ENCODE data around the gene NYAP2.

The NYAP2 gene

GRCh38 chr2:225425284-225425683 is 25.8 kb downstream of the NYAP2 start:
- Histone ChIP-seq H3K27me3 (ENCODE audit: insufficient read depth, low read length, poor library complexity, severe bottlenecking) (no peaks in the 10 kb centered on the region), H3K9ac (ENCODE audit: low read depth, low read length, poor library complexity, severe bottlenecking) (no peak overlapping the region), H3F3A (ENCODE audit: low read depth) (no peaks in the 10 kb centered on the region), H3K9me3 (ENCODE audit: insufficient read depth, low read depth, low read length) (no peaks in the 10 kb centered on the region), H3K4me1 (ENCODE audit: insufficient read depth, low read length, poor library complexity, severe bottlenecking) (no peaks in the 10 kb centered on the region), H3K4me2 (ENCODE audit: low read depth, low read length, poor library complexity, severe bottlenecking) (no peak overlapping the region), H2AFZ (ENCODE audit: low read length) (no peak overlapping the region), H3K79me2 (ENCODE audit: insufficient read depth, low read length) (no peaks in the 10 kb centered on the region), H4K20me1 (ENCODE audit: insufficient read depth, low read length, poor library complexity, severe bottlenecking) (no peaks in the 10 kb centered on the region), H3K9me2 (replicated peaks; ENCODE audit: low read depth, low read length) (no peaks in the 10 kb centered on the region), H3K36me3 (ENCODE audit: insufficient read depth, low read length) (no peaks in the 10 kb centered on the region), H3K4me3 (ENCODE audit: low read length, poor library complexity, severe bottlenecking) (no peak overlapping the region)
- TF ChIP-seq EZH2phosphoT487 (IDR thresholded peaks at IDR 0.05; ENCODE audit: borderline replicate concordance) (no peak), CTCF (conservative IDR thresholded peaks at IDR 0.05; ENCODE audit: low read length) (no peak)

GRCh38 chr2:225428360-225428759 is 28.9 kb downstream of the NYAP2 start:
- TF ChIP-seq EZH2phosphoT487 (IDR thresholded peaks at IDR 0.05; ENCODE audit: borderline replicate concordance) = no peak
- no peak for TF ChIP-seq CTCF (conservative IDR thresholded peaks at IDR 0.05; ENCODE audit: low read length)
- Histone ChIP-seq H3K9me3 (ENCODE audit: insufficient read depth, low read depth, low read length) (no peaks in the 10 kb centered on the region), H3K36me3 (ENCODE audit: insufficient read depth, low read length) (no peaks in the 10 kb centered on the region), H3F3A (ENCODE audit: low read depth) (no peaks in the 10 kb centered on the region), H3K4me1 (ENCODE audit: insufficient read depth, low read length, poor library complexity, severe bottlenecking) (no peaks in the 10 kb centered on the region), H3K4me2 (ENCODE audit: low read depth, low read length, poor library complexity, severe bottlenecking) (no peak overlapping the region), H3K79me2 (ENCODE audit: insufficient read depth, low read length) (no peaks in the 10 kb centered on the region), H3K4me3 (ENCODE audit: low read length, poor library complexity, severe bottlenecking) (no peak overlapping the region), H2AFZ (ENCODE audit: low read length) (no peak overlapping the region), H3K9me2 (replicated peaks; ENCODE audit: low read depth, low read length) (no peaks in the 10 kb centered on the region), H3K27me3 (ENCODE audit: insufficient read depth, low read length, poor library complexity, severe bottlenecking) (no peaks in the 10 kb centered on the region), H3K9ac (ENCODE audit: low read depth, low read length, poor library complexity, severe bottlenecking) (no peak overlapping the region), H4K20me1 (ENCODE audit: insufficient read depth, low read length, poor library complexity, severe bottlenecking) (no peaks in the 10 kb centered on the region)

GRCh38 chr2:225429717-225430116 is 30.2 kb downstream of the NYAP2 start:
- H3K4me3 ChIP-seq (ENCODE audit: low read length, poor library complexity, severe bottlenecking) = no peak overlapping the region
- H3K4me1 ChIP-seq (ENCODE audit: insufficient read depth, low read length, poor library complexity, severe bottlenecking) = no peaks in the 10 kb centered on the region
- no peaks in the 10 kb centered on the region for H3K36me3 ChIP-seq (ENCODE audit: insufficient read depth, low read length)
- no peaks in the 10 kb centered on the region for H3K9me3 ChIP-seq (ENCODE audit: insufficient read depth, low read depth, low read length)
- no peaks in the 10 kb centered on the region for H3F3A ChIP-seq (ENCODE audit: low read depth)
- H3K9me2 ChIP-seq (replicated peaks; ENCODE audit: low read depth, low read length) = no peaks in the 10 kb centered on the region
- H3K27me3 ChIP-seq (ENCODE audit: insufficient read depth, low read length, poor library complexity, severe bottlenecking) = no peaks in the 10 kb centered on the region
- H3K79me2 ChIP-seq (ENCODE audit: insufficient read depth, low read length) = no peaks in the 10 kb centered on the region
- TF ChIP-seq EZH2phosphoT487 (IDR thresholded peaks at IDR 0.05; ENCODE audit: borderline replicate concordance) (no peak), CTCF (conservative IDR thresholded peaks at IDR 0.05; ENCODE audit: low read length) (no peak)
- no peaks in the 10 kb centered on the region for H4K20me1 ChIP-seq (ENCODE audit: insufficient read depth, low read length, poor library complexity, severe bottlenecking)
- no peak overlapping the region for H3K4me2 ChIP-seq (ENCODE audit: low read depth, low read length, poor library complexity, severe bottlenecking)
- H3K9ac ChIP-seq (ENCODE audit: low read depth, low read length, poor library complexity, severe bottlenecking) = no peak overlapping the region
- no peak overlapping the region for H2AFZ ChIP-seq (ENCODE audit: low read length)
